ENCODE measurements around the gene PLPP6.

- TF ChIP-seq POLR2AphosphoS5 (IDR thresholded peaks at IDR 0.05; ENCODE audit: insufficient read depth, low read depth, low read length), result no peak
- no peak for TF ChIP-seq POLR2A (IDR thresholded peaks at IDR 0.05; ENCODE audit: low read depth, low read length)
- no peak for TF ChIP-seq CTCF (IDR thresholded peaks at IDR 0.05; ENCODE audit: extremely low read depth in 1 of 2, insufficient read depth in 1 of 2, low read depth in 1 of 2, low read length in 2 of 2)
- no peak for TF ChIP-seq JUN (IDR thresholded peaks at IDR 0.05; ENCODE audit: borderline replicate concordance, insufficient read depth, insufficient read length, low read depth)
Observed at GRCh38 chr9:4704129-4704528, 42.0 kb downstream of the PLPP6 start.
